Fibroblast of peridontal ligament (primary cell): ENCODE data around the gene FAM3D.
"Not testable (repeated sequence)": the region's sequence is repeated elsewhere in the genome, so short reads cannot be mapped to it uniquely, and the experiment has no call there.

Experiments
- DNase-seq: peaks from one replicate; pipeline ENCODE4 v3.0.0-alpha.2; 2010; ENCODE audit errors: extremely low read depth

FAM3D gene, protein sequence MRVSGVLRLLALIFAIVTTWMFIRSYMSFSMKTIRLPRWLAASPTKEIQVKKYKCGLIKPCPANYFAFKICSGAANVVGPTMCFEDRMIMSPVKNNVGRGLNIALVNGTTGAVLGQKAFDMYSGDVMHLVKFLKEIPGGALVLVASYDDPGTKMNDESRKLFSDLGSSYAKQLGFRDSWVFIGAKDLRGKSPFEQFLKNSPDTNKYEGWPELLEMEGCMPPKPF

DNA sequence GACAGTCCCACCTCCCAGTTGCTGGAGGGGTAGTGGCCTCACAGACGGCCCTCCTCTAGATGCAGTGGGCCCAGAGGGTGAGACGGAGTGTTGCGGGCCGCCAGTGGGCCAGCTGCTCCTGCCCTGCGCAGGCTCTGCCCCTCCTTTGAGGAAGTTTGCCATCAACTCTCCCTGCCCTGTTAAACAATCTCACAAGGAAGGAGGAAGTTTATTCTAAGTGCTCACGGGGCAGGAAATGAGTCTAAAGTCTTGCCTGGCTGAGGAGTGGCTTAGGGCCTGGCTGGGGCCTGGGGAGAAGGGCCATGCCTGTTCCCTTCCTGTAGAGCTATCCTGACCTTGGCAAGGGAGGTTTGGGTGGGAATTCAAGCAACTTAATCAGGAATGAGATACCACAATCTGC lies at the start of gene FAM3D:
Gene FAM3D (minus strand): TSS at position 92 of the 400 bp plus-strand sequence. CDS start 11,211 bp downstream, outside the sequence.
- no peak for DNase-seq

DNA sequence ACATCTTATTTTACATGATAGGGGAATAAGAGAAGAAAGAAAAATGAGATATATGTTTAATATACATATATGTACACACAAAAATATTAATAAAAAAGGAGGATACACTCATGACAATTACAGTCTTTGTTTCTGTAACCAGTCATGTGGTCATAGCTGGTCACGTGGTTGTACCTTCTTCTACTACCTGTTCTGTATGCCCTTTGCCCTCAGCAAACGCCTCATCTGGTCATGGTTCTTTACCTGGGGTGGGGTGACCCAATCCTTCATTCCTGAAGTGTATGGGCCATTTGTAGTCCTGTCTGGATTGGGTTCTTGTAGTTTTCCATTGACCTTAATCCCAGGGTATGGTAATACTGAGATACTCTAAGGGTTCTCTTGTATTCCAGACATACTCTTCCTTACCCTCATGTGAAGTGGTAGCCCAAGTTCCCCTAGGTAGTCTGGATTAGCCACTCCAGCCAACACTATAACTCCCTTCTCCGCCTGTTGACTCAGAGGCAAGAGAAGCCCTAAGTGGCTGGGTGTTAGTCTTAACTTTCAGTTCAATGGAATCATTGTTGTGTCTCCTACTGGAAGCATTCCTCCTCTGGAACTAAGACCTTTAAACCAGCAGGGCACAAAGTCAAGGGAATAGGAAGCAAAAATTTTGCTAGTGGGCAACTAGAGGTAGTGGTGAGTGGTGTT lies 47.3 kb upstream of the FAM3D start:
- DNase-seq, result no peak

DNA sequence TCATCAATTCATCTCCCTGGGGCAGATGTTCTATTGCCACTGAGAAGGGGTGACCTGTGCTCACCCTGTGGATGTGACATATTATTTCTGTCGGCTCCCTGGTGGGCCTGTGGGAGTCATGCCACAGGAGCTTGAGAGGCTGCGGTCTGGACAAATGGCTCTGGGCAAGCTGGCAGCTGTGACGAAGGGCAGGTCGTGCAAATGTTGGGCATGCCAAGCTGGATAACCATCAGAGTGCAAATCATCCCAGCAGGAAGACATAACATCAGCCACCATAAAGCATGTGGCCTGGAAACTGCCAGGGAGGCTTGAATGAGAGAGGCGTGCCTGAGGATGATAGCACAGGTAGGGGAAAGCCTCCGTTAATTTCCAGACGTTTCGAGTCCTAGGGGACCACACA lies 45.3 kb upstream of the FAM3D start:
- DNase-seq, result no peak

DNA sequence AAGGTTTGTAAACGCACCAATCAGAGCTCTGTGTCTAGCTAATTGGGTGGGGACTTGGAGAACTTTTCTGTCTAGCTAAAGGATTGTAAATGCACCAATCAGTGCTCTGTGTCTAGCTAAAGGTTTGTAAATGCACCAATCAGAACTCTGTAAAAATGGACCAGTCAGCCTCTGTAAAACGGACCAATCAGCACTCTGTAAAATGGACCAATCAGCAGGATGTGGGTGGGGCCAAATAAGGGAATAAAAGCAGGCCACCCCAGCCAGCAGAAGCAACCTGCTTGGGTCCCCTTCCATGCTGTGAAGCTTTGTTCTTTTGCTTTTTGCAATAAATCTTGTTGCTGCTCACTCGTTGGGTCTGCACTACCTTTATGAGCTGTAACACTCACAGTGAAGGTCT lies 42.4 kb upstream of the FAM3D start:
- DNase-seq, result not testable (repeated sequence)

DNA sequence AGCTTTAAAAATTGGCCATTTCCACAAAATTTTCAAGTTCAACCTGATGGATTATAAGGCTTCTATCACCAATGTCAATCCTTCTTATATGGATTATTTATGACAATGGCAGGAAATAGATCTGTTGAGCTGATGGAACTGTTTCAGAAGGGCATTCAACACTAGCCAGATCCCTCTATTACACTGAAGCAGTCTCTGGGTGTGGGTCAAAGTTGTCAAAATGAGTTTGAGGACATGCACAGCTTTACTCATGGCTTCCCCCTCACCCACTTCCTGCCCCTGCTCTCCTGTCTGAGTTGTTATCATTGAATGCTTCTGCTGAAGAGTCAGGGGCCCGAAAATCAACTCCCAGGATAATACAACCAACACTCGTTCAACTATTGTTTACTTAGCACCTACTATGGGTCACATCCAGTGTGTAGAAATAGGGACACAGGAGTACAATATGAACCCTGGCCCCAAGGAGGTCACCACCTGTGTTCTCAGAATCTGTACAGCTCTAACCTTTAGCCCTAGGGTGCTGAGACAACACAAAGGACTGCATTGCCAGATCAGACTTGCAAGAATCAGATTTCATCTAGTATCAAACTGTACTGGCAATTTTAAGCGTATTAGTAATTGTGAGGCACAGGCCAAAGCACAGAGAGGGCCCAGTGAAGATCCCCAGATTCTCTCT lies 41.7 kb upstream of the FAM3D start:
- no peak for DNase-seq

DNA sequence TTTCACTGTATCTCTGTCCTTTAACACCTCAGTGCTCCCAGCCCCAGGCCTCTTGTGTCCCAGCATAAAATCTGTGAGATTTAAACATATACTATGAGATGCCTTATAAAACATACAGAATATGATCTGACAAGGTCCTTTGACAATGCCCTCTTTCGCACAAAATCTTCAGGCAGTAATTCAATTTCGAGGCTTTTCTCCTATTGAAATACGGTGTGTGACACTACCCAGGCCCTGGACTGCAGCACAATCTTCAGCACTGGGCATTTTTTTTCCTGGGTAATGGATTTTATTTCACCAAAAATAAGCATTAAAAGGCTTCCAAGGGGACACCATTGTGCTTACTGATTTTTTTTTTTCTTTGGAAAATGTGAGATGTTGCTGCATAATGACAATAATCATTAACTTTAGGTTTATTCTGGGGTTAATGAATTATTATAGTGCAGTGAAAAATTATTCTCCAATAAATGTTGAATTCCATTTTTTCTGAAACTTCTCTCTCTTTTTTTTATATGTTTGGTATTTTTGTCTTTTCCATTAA lies 40.9 kb upstream of the FAM3D start:
- DNase-seq, result no peak

DNA sequence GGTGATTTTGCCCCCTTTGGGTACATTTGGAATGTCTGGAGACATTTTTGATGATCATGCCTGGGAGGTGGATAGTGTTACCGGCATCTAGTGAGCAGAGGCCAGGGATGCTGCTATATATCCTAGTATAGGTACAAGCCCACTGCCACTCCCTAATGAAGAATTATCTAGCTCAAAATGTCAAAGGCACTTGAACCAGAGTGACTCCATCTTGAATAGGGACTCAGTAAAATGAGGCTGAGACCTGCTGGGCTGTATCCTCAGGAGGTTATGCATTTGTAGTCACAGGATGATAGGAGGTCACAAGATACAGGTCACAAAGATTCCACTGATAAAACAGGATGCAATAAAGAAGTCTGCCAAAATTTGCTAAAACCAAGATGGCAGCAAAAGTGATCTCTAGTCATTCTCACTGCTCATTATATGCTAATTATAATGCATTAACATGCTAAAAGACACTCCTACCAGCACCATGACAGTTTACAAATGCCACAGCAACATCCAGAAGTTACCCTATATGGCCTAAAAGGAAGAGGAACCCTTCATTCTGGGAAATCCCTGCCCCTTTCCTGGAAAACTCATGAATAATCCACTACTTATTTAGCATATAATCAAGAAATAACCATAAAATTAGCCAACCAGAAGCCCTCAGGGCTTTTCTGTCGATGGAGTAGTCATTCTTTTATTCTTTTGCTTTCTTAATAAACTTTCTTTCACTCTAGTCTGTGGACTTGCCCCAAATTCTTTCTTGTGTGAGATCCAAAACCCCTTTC lies 40.0 kb upstream of the FAM3D start:
- no peak for DNase-seq

DNA sequence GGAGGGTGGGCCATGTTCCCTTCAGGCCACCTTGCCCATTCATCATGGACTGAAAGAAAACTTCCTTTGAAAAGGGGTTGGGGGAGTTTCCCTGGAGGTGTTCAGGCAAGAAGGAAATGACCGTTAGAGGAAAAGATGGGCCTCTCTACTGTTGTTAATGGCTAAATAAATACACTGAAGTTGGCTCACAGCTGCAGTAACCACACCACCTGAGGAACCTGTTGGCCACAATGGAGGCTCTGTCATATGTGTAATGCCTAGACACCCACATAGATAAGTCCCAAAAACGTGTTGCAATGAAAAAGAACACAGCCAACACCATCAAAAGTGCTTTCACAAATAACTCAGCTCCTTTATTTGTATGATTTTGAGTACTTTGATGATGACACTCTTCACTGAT lies 38.2 kb upstream of the FAM3D start:
- DNase-seq, result no peak

DNA sequence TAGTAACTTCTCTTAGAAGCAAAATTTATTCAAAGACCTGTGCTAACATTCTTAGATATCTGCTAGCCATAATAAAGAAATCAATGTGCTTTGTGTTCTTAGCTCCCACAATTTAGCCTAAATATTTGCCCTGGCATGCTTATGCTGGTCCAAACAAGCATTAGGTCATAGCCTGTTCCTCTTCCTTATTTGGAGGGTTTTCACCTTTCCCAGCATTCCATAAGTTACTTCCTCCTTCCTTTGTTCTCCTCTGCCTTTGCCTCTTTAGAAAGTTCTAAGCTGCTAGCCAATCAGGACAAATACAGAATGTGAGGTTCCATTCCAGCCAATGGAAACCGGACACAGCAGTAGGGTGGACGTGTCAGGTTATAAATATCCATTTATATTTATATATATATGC lies 37.7 kb upstream of the FAM3D start:
- DNase-seq, result not testable (repeated sequence)

DNA sequence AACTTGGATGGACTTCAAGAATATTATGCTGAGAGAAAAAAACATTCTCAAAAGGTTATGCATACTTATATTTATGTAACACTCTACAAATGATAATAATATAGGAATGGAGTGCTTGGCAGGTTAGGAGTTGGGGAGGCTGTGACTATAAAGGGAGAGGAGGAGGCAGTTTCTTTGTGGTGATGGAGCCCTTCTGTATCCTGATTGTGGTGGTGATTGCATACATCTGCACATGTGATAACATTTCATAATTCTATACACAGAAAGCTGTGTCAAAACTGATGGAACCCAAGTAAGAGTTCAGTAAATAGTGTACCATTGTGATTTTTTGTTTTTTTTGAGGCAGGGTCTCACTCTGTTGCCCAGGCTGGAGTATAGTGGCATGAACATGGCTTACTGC lies 31.7 kb upstream of the FAM3D start:
- DNase-seq, result no peak

DNA sequence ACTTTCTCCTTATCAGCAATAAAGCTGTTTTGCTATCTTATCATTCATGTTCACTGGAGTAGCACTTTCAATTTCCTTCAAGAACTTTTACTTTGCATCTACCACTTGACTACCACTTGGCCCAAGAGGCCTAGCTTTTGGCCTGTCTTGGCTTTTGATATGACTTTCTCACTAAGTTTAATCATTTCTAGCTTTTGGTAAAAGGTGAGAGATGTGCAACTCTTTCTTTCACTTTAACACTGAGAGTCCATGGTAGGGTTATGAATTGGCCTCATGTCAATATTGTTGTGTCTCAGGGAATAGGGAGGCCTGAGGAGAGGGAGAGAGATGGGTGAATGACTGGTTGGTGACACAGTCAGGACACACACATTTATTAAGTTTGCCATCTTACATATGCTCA lies 31.0 kb upstream of the FAM3D start:
- no peak for DNase-seq

DNA sequence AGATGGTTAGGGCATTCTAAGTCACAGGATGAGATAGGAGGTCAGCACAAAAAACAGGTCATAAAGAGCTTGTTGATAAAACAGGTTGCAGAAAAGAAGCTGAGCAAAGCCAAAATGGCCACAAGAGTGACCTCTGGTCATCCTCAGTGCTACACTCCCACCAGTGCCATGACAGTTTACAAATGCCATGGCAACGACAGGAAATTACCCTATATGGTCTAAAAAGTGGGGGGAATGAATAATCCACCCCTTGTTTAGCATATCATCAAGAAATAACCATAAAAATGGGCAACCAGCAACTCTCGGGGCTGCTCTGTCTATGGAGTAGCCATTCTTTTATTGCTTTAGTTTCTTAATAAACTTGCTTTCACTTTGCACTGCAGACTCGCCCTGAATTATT lies 30.2 kb upstream of the FAM3D start:
- not testable (repeated sequence) for DNase-seq

DNA sequence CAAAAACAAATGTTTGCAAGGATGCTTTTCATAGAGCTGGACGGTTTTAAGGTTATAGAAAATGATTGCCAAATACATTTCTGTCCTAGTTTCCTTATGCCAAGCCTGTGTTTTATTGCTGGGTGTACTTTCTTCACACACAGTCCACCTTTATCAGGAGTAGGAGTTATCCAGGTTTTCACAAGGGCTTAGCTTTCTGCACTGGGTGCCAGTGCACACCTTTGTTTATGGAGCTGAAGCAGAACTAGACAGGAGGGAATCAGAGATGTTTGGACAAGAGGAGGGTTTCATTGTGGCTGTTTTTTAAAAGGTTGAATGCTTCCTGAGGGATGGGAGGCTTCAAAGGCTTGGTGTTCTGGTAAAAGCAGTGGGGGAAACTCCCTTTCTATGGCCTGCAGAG lies 29.5 kb upstream of the FAM3D start:
- no peak for DNase-seq

DNA sequence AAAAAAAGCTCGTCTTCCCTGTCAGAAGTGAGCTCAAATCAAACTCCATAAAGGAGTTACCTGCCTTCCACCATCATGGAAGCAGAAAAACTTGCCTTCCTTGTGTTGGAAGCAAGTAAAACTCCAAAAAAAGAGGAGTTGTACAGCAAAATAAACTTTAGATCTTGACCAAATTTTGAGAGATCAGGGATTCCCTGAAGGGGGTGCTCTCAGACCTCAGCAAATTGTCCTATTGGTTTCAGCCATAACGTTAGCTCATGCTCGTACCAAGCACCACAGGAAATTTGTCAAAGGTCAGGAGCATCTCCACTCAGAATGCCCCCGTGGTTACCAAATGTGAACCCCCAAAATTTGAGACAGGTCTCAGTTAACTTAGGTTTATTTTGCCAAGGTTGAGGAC lies 28.7 kb upstream of the FAM3D start:
- not testable (repeated sequence) for DNase-seq

DNA sequence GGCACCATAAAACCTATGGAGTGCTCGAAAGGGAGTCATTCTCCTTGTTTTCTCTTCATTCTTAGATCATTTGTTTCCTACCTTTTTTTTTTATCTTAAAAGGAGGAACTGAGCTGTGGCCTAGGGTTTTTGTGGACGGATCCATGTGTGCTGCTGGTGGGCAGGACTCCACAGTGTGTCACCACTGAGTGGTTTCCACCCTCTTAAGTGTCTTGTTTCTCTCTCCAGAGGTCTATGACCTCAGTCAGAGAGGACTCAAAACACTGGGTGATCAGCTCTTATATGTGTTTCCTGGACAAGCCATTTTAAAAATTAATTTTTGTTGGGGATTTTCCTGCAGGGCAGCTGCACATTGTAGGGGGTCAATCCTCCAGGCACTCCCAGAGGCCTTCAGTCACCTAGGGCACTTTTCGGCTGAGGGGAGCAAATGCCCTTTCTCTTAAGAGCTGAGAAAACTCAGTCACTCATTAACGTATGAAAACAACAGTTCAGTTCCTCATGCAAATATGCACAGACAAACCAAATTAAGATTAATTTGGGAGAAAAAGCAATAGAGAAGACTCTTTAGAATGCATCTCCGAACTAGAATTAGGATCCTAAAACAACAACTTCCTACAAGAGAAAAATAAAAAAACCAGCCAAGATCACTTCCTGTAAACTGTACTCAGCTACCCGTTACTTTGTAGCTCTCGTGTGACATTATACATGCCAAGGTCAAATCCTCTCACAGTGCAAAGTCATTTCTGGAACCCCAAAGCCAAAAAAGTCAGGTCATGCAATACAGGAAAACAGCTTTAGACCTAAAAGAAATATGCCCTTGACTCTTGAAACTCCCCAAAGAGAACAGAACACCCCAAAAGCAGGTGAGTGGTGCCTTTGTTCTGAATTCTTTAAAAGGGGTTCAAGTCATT lies 27.6 kb upstream of the FAM3D start:
- no peak for DNase-seq

DNA sequence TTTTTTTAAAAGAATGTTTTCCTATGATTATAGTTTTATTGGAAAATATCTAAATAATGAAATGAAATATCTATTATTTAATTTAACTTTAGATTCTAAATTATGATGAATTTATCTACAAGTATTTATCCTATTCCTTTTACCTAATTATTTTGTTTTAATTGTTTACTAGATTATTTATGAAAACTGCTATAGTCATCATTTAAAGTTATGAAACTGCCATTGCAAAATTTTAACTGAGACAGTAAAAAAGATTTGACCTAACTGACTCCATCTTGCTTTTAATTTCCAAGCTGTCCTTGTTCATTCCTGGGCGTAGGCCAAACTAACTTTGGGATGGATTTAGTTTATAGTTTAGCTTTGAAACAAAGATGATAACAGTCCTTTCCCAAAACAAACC lies 25.9 kb upstream of the FAM3D start:
- DNase-seq, result no peak

DNA sequence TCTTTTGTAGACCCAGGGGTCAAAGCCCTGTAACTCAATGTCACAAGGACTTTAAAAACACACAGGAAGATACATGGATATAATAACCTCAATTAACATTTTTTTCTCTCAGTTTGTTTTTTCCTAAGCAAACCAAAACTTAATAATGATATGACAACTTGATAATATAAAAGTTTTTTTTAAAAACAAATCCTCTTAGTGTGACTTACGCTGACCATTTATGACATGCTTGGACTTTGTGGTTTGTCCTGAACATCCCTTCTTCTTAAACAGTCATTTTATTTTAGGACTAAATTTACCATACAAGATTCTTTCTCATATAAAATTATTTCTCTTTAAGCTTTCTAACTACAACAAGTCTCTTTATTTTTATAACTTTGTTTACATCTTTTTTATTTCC lies 25.4 kb upstream of the FAM3D start:
- peak; percentile 6 for DNase-seq

DNA sequence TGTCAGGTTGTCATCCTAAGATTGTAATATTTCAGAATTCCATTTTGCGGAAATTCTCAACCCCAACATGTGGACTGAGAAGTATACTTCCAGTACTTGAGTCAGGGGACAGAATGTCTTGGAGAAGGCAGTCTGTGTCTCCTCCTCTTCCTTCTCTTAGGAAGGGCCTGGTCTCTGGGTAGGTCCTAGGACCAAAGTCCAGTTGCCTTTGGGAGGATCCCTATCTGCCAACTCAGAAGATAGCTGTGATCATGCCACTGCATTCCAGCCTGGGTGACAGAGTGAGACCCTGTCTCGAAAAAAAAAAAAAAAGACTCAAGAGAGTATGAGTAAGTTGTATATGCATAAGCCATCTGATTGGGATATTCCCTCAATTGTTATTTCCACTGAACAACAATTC lies 23.9 kb upstream of the FAM3D start:
- no peak for DNase-seq

DNA sequence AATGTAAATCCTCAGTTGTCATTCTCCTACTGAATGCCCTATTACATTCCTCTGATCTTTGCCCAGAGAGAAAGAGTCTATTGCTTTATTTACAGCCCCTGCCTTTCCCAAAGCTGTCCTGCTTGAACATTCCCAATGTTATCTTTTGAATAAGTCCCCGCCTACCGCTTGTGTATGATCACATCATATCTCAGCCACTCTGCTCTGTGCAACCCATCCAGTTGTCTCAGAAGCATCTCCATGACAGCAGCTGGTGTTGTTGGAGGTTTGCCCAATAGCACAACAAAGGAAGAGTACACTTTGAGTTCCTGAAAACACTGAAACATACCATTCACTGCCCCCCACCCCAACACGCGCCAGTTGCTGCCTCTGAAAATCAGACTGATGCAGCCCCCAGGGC lies 22.0 kb upstream of the FAM3D start:
- DNase-seq, result no peak

DNA sequence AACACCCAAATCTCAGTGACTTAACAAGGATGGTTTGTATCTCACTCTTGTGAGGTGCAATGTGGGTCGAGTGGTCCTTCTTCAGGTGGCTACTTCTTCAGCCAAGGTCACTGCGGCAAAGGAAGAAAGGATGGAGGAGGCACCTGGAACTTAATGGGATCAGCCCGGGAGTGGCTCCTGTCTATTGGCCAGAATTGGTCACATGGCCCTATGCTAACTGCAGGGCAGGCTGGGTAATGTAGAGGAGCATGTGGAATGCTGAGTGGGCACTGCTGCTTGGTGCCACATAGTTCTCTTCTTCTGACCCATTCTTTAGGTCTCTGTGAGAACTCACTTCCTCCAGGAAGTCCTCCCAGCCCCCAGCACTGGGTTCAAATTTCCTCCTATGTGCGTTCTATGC lies 20.3 kb upstream of the FAM3D start:
- no peak for DNase-seq

DNA sequence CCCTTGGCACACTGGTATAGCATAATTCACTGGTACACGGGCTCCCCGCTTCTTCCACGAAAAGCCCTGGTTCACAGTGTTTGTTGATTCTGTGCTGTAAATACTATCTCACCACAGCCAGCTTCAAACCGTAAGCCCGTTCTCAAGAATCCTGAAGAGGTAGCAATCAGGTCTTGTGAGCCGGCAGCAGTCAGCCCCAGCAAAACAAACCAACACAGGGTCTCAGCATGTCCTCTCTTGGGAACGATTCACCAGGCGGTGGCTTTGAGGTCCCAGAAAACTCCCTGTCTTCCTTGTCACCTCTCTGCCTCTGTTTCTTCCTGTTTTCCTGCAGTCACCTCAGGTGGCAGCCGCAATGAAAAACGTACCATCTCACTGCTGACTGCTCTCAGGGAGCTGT lies 19.1 kb upstream of the FAM3D start:
- DNase-seq, result no peak
